Measurements from ENCODE around the gene KIF19.

GRCh38 chr17:74385201-74385600, 59.2 kb downstream of the KIF19 start:
- TF ChIP-seq, protein P1, sequence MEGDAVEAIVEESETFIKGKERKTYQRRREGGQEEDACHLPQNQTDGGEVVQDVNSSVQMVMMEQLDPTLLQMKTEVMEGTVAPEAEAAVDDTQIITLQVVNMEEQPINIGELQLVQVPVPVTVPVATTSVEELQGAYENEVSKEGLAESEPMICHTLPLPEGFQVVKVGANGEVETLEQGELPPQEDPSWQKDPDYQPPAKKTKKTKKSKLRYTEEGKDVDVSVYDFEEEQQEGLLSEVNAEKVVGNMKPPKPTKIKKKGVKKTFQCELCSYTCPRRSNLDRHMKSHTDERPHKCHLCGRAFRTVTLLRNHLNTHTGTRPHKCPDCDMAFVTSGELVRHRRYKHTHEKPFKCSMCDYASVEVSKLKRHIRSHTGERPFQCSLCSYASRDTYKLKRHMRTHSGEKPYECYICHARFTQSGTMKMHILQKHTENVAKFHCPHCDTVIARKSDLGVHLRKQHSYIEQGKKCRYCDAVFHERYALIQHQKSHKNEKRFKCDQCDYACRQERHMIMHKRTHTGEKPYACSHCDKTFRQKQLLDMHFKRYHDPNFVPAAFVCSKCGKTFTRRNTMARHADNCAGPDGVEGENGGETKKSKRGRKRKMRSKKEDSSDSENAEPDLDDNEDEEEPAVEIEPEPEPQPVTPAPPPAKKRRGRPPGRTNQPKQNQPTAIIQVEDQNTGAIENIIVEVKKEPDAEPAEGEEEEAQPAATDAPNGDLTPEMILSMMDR (IDR thresholded peaks at IDR 0.05), result no peak
- no peak for TF ChIP-seq POLR2A (IDR thresholded peaks at IDR 0.05)
